ENCODE measurements around the gene XIRP1. TPM values are rescaled to one million over a fixed set of nuclear protein-coding genes. Genes with fewer than 3 reads are reported as not detected.

The XIRP1 gene, protein sequence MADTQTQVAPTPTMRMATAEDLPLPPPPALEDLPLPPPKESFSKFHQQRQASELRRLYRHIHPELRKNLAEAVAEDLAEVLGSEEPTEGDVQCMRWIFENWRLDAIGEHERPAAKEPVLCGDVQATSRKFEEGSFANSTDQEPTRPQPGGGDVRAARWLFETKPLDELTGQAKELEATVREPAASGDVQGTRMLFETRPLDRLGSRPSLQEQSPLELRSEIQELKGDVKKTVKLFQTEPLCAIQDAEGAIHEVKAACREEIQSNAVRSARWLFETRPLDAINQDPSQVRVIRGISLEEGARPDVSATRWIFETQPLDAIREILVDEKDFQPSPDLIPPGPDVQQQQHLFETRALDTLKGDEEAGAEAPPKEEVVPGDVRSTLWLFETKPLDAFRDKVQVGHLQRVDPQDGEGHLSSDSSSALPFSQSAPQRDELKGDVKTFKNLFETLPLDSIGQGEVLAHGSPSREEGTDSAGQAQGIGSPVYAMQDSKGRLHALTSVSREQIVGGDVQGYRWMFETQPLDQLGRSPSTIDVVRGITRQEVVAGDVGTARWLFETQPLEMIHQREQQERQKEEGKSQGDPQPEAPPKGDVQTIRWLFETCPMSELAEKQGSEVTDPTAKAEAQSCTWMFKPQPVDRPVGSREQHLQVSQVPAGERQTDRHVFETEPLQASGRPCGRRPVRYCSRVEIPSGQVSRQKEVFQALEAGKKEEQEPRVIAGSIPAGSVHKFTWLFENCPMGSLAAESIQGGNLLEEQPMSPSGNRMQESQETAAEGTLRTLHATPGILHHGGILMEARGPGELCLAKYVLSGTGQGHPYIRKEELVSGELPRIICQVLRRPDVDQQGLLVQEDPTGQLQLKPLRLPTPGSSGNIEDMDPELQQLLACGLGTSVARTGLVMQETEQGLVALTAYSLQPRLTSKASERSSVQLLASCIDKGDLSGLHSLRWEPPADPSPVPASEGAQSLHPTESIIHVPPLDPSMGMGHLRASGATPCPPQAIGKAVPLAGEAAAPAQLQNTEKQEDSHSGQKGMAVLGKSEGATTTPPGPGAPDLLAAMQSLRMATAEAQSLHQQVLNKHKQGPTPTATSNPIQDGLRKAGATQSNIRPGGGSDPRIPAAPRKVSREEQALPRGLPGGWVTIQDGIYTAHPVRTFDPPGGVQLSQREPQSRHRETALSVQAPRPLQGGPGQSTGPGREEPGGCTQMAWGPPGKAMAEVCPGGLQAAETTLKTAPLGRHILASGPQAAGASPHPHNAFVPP (N-terminal part only)
- 0.07 TPM in 2 replicates for total RNA-seq

DNA sequence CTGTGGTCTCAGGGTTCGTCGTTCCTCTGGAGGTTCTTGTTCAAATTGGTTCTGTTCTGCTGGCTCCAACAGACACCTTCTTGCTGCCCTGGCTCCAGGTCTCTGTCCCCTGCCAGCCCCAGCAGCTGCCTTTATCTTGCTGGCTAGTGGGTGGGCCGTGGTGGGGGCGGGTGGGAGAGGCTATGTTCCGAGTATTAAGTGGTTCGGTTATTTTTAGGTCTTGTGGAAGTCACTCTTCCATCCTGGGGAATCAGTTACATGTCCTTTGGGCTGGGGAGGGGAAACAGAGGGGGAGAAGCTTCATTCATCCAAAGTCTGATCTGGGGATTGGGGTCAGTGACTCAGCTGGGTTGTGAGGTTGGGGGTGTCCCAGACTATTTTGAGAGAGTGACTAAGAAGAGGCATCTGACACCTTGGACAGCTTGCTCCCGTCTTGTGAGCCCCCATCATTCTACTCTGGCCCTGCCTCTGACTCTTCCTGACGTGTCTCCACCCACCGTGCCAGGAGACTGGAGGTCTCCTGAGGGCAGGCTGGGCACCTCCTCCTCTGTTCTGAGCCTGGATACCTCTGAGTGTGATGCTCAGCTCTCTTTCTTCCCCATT is at the start of gene XIRP1:
TSS of gene XIRP1 (minus strand) at position 106 of the 603 bp plus-strand sequence. CDS start 3,150 bp downstream, outside the sequence.

Other genes with a start within 250 kb of the XIRP1 start
- under 0.01 TPM in 1 of 2 replicates, not detected in the other for gene SCN11A, start 140.7 kb downstream of the XIRP1 start, total RNA-seq
- gene WDR48, start 140.6 kb downstream of the XIRP1 start, total RNA-seq = 33.6 and 46.4 TPM in 2 replicates
- gene GORASP1, start 85.0 kb downstream of the XIRP1 start, total RNA-seq = 45.6 and 52.8 TPM in 2 replicates
- gene TTC21A, start 84.9 kb downstream of the XIRP1 start, total RNA-seq = 3.2 and 6.8 TPM in 2 replicates
- 6.5 and 11.5 TPM in 2 replicates for gene CSRNP1, start 39.0 kb downstream of the XIRP1 start, total RNA-seq
- gene CX3CR1, start 87.4 kb upstream of the XIRP1 start, total RNA-seq = under 0.01 TPM in 1 of 2 replicates, not detected in the other
- not detected in 2 replicates for gene CCR8, start 137.1 kb upstream of the XIRP1 start, total RNA-seq
- 19.2 and 22.0 TPM in 2 replicates for gene SLC25A38, start 190.8 kb upstream of the XIRP1 start, total RNA-seq
- 818 and 877 TPM in 2 replicates for gene RPSA, start 214.1 kb upstream of the XIRP1 start, total RNA-seq

Measured in smooth muscle cell of the pulmonary artery (primary cell).